ENCODE data around the gene JPH2. TPM values are rescaled to one million over a fixed set of nuclear protein-coding genes. Genes with fewer than 3 reads are reported as not detected.

The JPH2 gene
- total RNA-seq, 1 donor from 2014 or later, result 151 TPM

- TF ChIP-seq CTCF (IDR thresholded peaks at IDR 0.05; ENCODE audit: borderline replicate concordance), result no peak
- Histone ChIP-seq H3K4me1 (peaks cover 30% of the 10 kb centered on the region), H3K36me3 (no peaks in the 10 kb centered on the region), H3K27ac (replicated peaks) (no peak overlapping the region), H3K4me3 (no peak overlapping the region), H3K9me3 (replicated peaks) (no peaks in the 10 kb centered on the region), H3K27me3 (ENCODE audit: low read depth) (no peaks in the 10 kb centered on the region)
- no peak for DNase-seq
- intact Hi-C loops (cut with micrococcal nuclease), result no loop called here
Observed at GRCh38 chr20:44079291-44079690, 107.7 kb downstream of the JPH2 start.

GRCh38 chr20:44075950-44076232, 111.1 kb downstream of the JPH2 start:
- no peaks in the 10 kb centered on the region for H3K27me3 ChIP-seq (ENCODE audit: low read depth)
- TF ChIP-seq CTCF (IDR thresholded peaks at IDR 0.05; ENCODE audit: borderline replicate concordance), result no peak
- no peak overlapping the region for H3K4me3 ChIP-seq
- intact Hi-C loops (cut with micrococcal nuclease), result no loop called here
- H3K9me3 ChIP-seq (replicated peaks), result no peaks in the 10 kb centered on the region
- no peak overlapping the region for H3K27ac ChIP-seq (replicated peaks)
- H3K4me1 ChIP-seq, result peaks cover 23% of the 10 kb centered on the region
- no peak for DNase-seq
- no peaks in the 10 kb centered on the region for H3K36me3 ChIP-seq

- intact Hi-C loops (cut with micrococcal nuclease), result no loop called here
- Histone ChIP-seq H3K4me1 (peaks cover 19% of the 10 kb centered on the region), H3K9me3 (replicated peaks) (no peaks in the 10 kb centered on the region), H3K4me3 (no peak overlapping the region), H3K27me3 (ENCODE audit: low read depth) (no peaks in the 10 kb centered on the region), H3K36me3 (no peaks in the 10 kb centered on the region), H3K27ac (replicated peaks) (peak overlapping the region; percentile 79)
- DNase-seq, result no peak
- TF ChIP-seq CTCF (IDR thresholded peaks at IDR 0.05; ENCODE audit: borderline replicate concordance), result no peak
Observed at GRCh38 chr20:44075191-44075949, 111.6 kb downstream of the JPH2 start.

- no peak for TF ChIP-seq CTCF (IDR thresholded peaks at IDR 0.05; ENCODE audit: borderline replicate concordance)
- Histone ChIP-seq H3K4me1 (peaks cover 13% of the 10 kb centered on the region), H3K9me3 (replicated peaks) (no peaks in the 10 kb centered on the region), H3K36me3 (no peaks in the 10 kb centered on the region), H3K4me3 (no peak overlapping the region), H3K27me3 (ENCODE audit: low read depth) (no peaks in the 10 kb centered on the region), H3K27ac (replicated peaks) (peak overlapping the region; percentile 79)
- DNase-seq, result peak; percentile 75
- intact Hi-C loops (cut with micrococcal nuclease), result no loop called here
Observed at GRCh38 chr20:44074252-44075151, 112.5 kb downstream of the JPH2 start.

- Histone ChIP-seq H3K36me3 (no peaks in the 10 kb centered on the region), H3K27ac (replicated peaks) (peak overlapping the region; percentile 79), H3K9me3 (replicated peaks) (no peaks in the 10 kb centered on the region), H3K4me1 (peaks cover 13% of the 10 kb centered on the region), H3K27me3 (ENCODE audit: low read depth) (no peaks in the 10 kb centered on the region), H3K4me3 (no peak overlapping the region)
- intact Hi-C loops (cut with micrococcal nuclease), result no loop called here
- no peak for TF ChIP-seq CTCF (IDR thresholded peaks at IDR 0.05; ENCODE audit: borderline replicate concordance)
- DNase-seq, result no peak
Observed at GRCh38 chr20:44073675-44074071, 113.3 kb downstream of the JPH2 start.
